HG03575 (cell line): ENCODE measurements around the gene ZBP1.

ENCODE experiments used
- ATAC-seq: cut with Tn5 transposase; IDR thresholded peaks from one replicate; pipeline ENCODE4 v1.9.1; 2021; ENCODE audit not compliant: unreplicated experiment, insufficient number of reproducible peaks, low FRiP score; ENCODE audit errors: extremely low read depth

Gene ZBP1

GRCh38 chr20:57622201-57622570 lies 2.0 kb upstream of the ZBP1 start:
- no peak for ATAC-seq

- no peak for ATAC-seq
These were observed 1.4 kb upstream of the ZBP1 start for GRCh38 chr20:57621421-57622200.

- no peak for ATAC-seq
These were observed 773 bp upstream of the ZBP1 start for GRCh38 chr20:57620999-57621398.

- ATAC-seq = peak; percentile 38
These were observed 985 bp downstream of the ZBP1 start for GRCh38 chr20:57619051-57619831.

- ATAC-seq = no peak
These were observed 1.5 kb downstream of the ZBP1 start for GRCh38 chr20:57618764-57619050.

- ATAC-seq = no peak
These were observed 2.0 kb downstream of the ZBP1 start for GRCh38 chr20:57618091-57618763.

- no peak for ATAC-seq
These were observed 3.0 kb downstream of the ZBP1 start for GRCh38 chr20:57617079-57617795.

- ATAC-seq = no peak
These were observed 3.9 kb downstream of the ZBP1 start for GRCh38 chr20:57616143-57616951.

- no peak for ATAC-seq
These were observed 4.8 kb downstream of the ZBP1 start for GRCh38 chr20:57615445-57615811.

GRCh38 chr20:57614490-57615444 lies 5.5 kb downstream of the ZBP1 start:
- ATAC-seq = no peak

GRCh38 chr20:57613481-57613921 lies 6.7 kb downstream of the ZBP1 start:
- no peak for ATAC-seq

GRCh38 chr20:57612916-57613315 lies 7.3 kb downstream of the ZBP1 start:
- no peak for ATAC-seq

- no peak for ATAC-seq
These were observed 7.8 kb downstream of the ZBP1 start for GRCh38 chr20:57612436-57612835.

- ATAC-seq = no peak
These were observed 8.5 kb downstream of the ZBP1 start for GRCh38 chr20:57611586-57612311.

GRCh38 chr20:57610261-57610952 lies 9.8 kb downstream of the ZBP1 start:
- ATAC-seq = no peak

GRCh38 chr20:57609842-57610167 lies 10.4 kb downstream of the ZBP1 start:
- no peak for ATAC-seq
